ENCODE data around the gene ABO.

GRCh38 chr9:133290751-133291302 lies 15.8 kb upstream of the ABO start:
- TF ChIP-seq CTCF (conservative IDR thresholded peaks at IDR 0.05) (no peak), EZH2 (IDR thresholded peaks at IDR 0.05; ENCODE audit: low read depth) (no peak)
